GDM1 (cell line): ENCODE data around the gene INSRR.

Experiments used
- DNase-seq: peaks from one replicate; lab custom pipeline; 2025; lab: John Stamatoyannopoulos, UW

Gene INSRR

GRCh38 chr1:156874572-156875340 is 15.8 kb upstream of the INSRR start:
- DNase-seq = no peak

- DNase-seq = no peak
Observed at GRCh38 chr1:156874142-156874541, 15.2 kb upstream of the INSRR start.

- no peak for DNase-seq
Observed at GRCh38 chr1:156873659-156874058, 14.7 kb upstream of the INSRR start.

- DNase-seq = no peak
Observed at GRCh38 chr1:156869455-156869854, 10.5 kb upstream of the INSRR start.

GRCh38 chr1:156868341-156868740 is 9.4 kb upstream of the INSRR start:
- DNase-seq = no peak

- peak; percentile 65 for DNase-seq
Observed at GRCh38 chr1:156866249-156866909, 7.5 kb upstream of the INSRR start.

GRCh38 chr1:156865865-156866248 is 6.9 kb upstream of the INSRR start:
- DNase-seq = no peak

GRCh38 chr1:156865258-156865657 is 6.3 kb upstream of the INSRR start:
- DNase-seq = no peak

- no peak for DNase-seq
Observed at GRCh38 chr1:156864796-156865195, 5.9 kb upstream of the INSRR start.

- no peak for DNase-seq
Observed at GRCh38 chr1:156863631-156864030, 4.7 kb upstream of the INSRR start.

GRCh38 chr1:156862997-156863599 is 4.2 kb upstream of the INSRR start:
- DNase-seq = no peak

GRCh38 chr1:156862584-156862983 is 3.7 kb upstream of the INSRR start:
- DNase-seq = no peak

GRCh38 chr1:156860628-156861423 is 1.9 kb upstream of the INSRR start, which contains the start of gene NTRK1:
Gene NTRK1 (plus strand): TSS chr1:156860865. CDS start chr1:156860935, 70 bp downstream.
- peak; percentile 35 for DNase-seq

GRCh38 chr1:156860113-156860627 is 1.3 kb upstream of the INSRR start:
- DNase-seq = peak; percentile 22

GRCh38 chr1:156859523-156860112 is 701 bp upstream of the INSRR start:
- DNase-seq = no peak

- no peak for DNase-seq
Observed at GRCh38 chr1:156858555-156858956, 361 bp downstream of the INSRR start.

- no peak for DNase-seq
Observed at GRCh38 chr1:156857532-156857931, 1.4 kb downstream of the INSRR start.

- no peak for DNase-seq
Observed at GRCh38 chr1:156856282-156856785, 2.6 kb downstream of the INSRR start.

- no peak for DNase-seq
Observed at GRCh38 chr1:156854634-156855033, 4.3 kb downstream of the INSRR start.

- DNase-seq = no peak
Observed at GRCh38 chr1:156853761-156854160, 5.2 kb downstream of the INSRR start.

- no peak for DNase-seq
Observed at GRCh38 chr1:156852418-156852874, 6.5 kb downstream of the INSRR start.
